Measurements from ENCODE around the gene RPRM. TPM values are rescaled to one million over a fixed set of nuclear protein-coding genes. Genes with fewer than 3 reads are reported as not detected.

The RPRM gene
- total and polyA plus RNA-seq, 2 experiments from 2014 or later: 5.9 to 7.5 TPM

- TF ChIP-seq, protein P1, sequence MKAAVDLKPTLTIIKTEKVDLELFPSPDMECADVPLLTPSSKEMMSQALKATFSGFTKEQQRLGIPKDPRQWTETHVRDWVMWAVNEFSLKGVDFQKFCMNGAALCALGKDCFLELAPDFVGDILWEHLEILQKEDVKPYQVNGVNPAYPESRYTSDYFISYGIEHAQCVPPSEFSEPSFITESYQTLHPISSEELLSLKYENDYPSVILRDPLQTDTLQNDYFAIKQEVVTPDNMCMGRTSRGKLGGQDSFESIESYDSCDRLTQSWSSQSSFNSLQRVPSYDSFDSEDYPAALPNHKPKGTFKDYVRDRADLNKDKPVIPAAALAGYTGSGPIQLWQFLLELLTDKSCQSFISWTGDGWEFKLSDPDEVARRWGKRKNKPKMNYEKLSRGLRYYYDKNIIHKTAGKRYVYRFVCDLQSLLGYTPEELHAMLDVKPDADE (IDR thresholded peaks at IDR 0.05): no peak
- no peak for TF ChIP-seq ZNF114 (CRISPR knock-in tag; IDR thresholded peaks at IDR 0.05)
- no peak for TF ChIP-seq JUNB (IDR thresholded peaks at IDR 0.05; ENCODE audit: unreplicated experiment)
- TF ChIP-seq, protein P2, sequence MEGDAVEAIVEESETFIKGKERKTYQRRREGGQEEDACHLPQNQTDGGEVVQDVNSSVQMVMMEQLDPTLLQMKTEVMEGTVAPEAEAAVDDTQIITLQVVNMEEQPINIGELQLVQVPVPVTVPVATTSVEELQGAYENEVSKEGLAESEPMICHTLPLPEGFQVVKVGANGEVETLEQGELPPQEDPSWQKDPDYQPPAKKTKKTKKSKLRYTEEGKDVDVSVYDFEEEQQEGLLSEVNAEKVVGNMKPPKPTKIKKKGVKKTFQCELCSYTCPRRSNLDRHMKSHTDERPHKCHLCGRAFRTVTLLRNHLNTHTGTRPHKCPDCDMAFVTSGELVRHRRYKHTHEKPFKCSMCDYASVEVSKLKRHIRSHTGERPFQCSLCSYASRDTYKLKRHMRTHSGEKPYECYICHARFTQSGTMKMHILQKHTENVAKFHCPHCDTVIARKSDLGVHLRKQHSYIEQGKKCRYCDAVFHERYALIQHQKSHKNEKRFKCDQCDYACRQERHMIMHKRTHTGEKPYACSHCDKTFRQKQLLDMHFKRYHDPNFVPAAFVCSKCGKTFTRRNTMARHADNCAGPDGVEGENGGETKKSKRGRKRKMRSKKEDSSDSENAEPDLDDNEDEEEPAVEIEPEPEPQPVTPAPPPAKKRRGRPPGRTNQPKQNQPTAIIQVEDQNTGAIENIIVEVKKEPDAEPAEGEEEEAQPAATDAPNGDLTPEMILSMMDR (conservative IDR thresholded peaks at IDR 0.05; ENCODE audit: low read depth in 2 of 2): no peak
- TF ChIP-seq NANOG (IDR thresholded peaks at IDR 0.05; ENCODE audit: borderline replicate concordance): no peak
- no peak for TF ChIP-seq EZH2 (IDR thresholded peaks at IDR 0.05; ENCODE audit: low read depth, unreplicated experiment)
- TF ChIP-seq CREB1 (CRISPR knock-in tag; IDR thresholded peaks at IDR 0.05; ENCODE audit: low read depth): no peak
- TF ChIP-seq ZNF331 (CRISPR knock-in tag; IDR thresholded peaks at IDR 0.05; ENCODE audit: low read depth): no peak
- no peak for TF ChIP-seq POLR2AphosphoS5 (IDR thresholded peaks at IDR 0.05; ENCODE audit: low read depth)
- TF ChIP-seq EZH2phosphoT487 (IDR thresholded peaks at IDR 0.05; ENCODE audit: unreplicated experiment): no peak
Measured at GRCh38 chr2:153487448-153487847, 8.9 kb upstream of the RPRM start (continued).

GRCh38 chr2:153479573-153479972 lies 1.0 kb upstream of the RPRM start:
- Histone ChIP-seq H3K9me2 (ENCODE audit: insufficient read depth) (no peaks in the 10 kb centered on the region), H3K27me3 (ENCODE audit: insufficient read depth) (peaks cover 15% of the 10 kb centered on the region; the same call in 1 of the 2 replicates), H4K20me1 (replicated peaks; ENCODE audit: insufficient read depth) (no peaks in the 10 kb centered on the region), H3F3A (replicated peaks; ENCODE audit: low read depth) (no peaks in the 10 kb centered on the region), H3K36me3 (ENCODE audit: insufficient read depth) (no peaks in the 10 kb centered on the region), H3K4me1 (ENCODE audit: insufficient read depth) (peaks cover 34% of the 10 kb centered on the region), H2AFZ (peak overlapping the region; percentile 86; the same call in 1 of the 2 replicates), H3K4me2 (peak overlapping the region; percentile 82), H3K4me3 (peak overlapping the region; percentile 71), H3K27ac (ENCODE audit: low read depth) (no peak overlapping the region), H3K79me2 (replicated peaks; ENCODE audit: insufficient read depth) (no peaks in the 10 kb centered on the region)
- no peak overlapping the region for H3K27ac Mint-ChIP-seq
- H3K27me3 Mint-ChIP-seq (ENCODE audit: insufficient read depth, low read depth, poor library complexity): peaks cover 21% of the 10 kb centered on the region
- DNase-seq (ENCODE audit: low spot score) (no peak), ATAC-seq (no peak)
- peak overlapping the region; percentile 73 for H3K4me3 Mint-ChIP-seq
- H3K36me3 Mint-ChIP-seq (ENCODE audit: low read depth): no peaks in the 10 kb centered on the region
- peaks cover 48% of the 10 kb centered on the region for H3K4me1 Mint-ChIP-seq
- H3K9me3 Mint-ChIP-seq: no peaks in the 10 kb centered on the region
- no peak for TF ChIP-seq ZNF331 (CRISPR knock-in tag; IDR thresholded peaks at IDR 0.05; ENCODE audit: low read depth)
- no peak for TF ChIP-seq POLR2AphosphoS5 (IDR thresholded peaks at IDR 0.05; ENCODE audit: low read depth)
- TF ChIP-seq CREB1 (CRISPR knock-in tag; IDR thresholded peaks at IDR 0.05; ENCODE audit: low read depth): no peak
- TF ChIP-seq ZNF114 (CRISPR knock-in tag; IDR thresholded peaks at IDR 0.05): no peak
- no peak for TF ChIP-seq EZH2phosphoT487 (IDR thresholded peaks at IDR 0.05; ENCODE audit: unreplicated experiment)
- TF ChIP-seq, protein P1 (IDR thresholded peaks at IDR 0.05): no peak
- TF ChIP-seq STAT1 (IDR thresholded peaks at IDR 0.05; ENCODE audit: unreplicated experiment): no peak
- TF ChIP-seq REST (IDR thresholded peaks at IDR 0.05; ENCODE audit: unreplicated experiment): no peak
